Left ventricle myocardium inferior (tissue), 1 donor: ENCODE data around the gene SULF2. TPM values are rescaled to one million over a fixed set of nuclear protein-coding genes. Genes with fewer than 3 reads are reported as not detected.
A peak's percentile ranks its signal among the peaks of the same experiment; 100 is the strongest.

Experiments used
- DNase-seq: peaks from one replicate; pipeline ENCODE4 v3.0.0-alpha.2; 2020
- H3K27ac ChIP-seq: fragments of 200-600 bp; replicated peaks from 2 replicates; pipeline ENCODE4 v1.8.0; 2021
- H3K27me3 ChIP-seq: fragments of 200-600 bp; 2 replicates; pipeline ENCODE4 v1.8.0; 2021; ENCODE audit warnings: low read depth
- H3K36me3 ChIP-seq: fragments of 200-600 bp; 2 replicates; pipeline ENCODE4 v1.8.0; 2021
- H3K4me1 ChIP-seq: fragments of 200-600 bp; 2 replicates; pipeline ENCODE4 v1.8.0; 2021
- H3K4me3 ChIP-seq: fragments of 200-600 bp; 2 replicates; pipeline ENCODE4 v1.8.0; 2021; ENCODE audit warnings: mild to moderate bottlenecking, moderate library complexity
- H3K9me3 ChIP-seq: fragments of 200-600 bp; replicated peaks from 2 replicates; pipeline ENCODE4 v1.8.0; 2021
- intact Hi-C: fragments of 100-400 bp; cut with micrococcal nuclease; formaldehyde crosslinking; loops from one replicate; pipeline ENCODE4 v1.11.0; 2022
- total RNA-seq: library from RNA; stranded (reverse); fragmentation: NEBNext Ultra II Directional; extraction: Animal tissue kit (Norgen Biotek cat#: 25700); gene quantifications from one replicate; pipeline ENCODE4 v1.2.1, GENCODE V29; 2021
- TF ChIP-seq, protein P1 (sequence below): fragments of 200-600 bp; IDR thresholded peaks from 2 replicates; pipeline ENCODE4 v1.8.0; 2021; ENCODE audit warnings: antibody characterized with exemption, mild to moderate bottlenecking, borderline replicate concordance
- donor health status: DM: no; HTN: yes; CAD: no; lungs with severe emphysema.

Gene SULF2
- total RNA-seq, 1 donor from 2014 or later: 40.7 TPM

GRCh38 chr20:47748069-47748468 is 37.2 kb downstream of the SULF2 start:
- H3K36me3 ChIP-seq: peaks cover 6% of the 10 kb centered on the region
- intact Hi-C loops: no loop called here
- peaks cover 28% of the 10 kb centered on the region for H3K4me1 ChIP-seq
- DNase-seq: no peak
- no peak overlapping the region for H3K4me3 ChIP-seq
- peak overlapping the region; percentile 74 for H3K27ac ChIP-seq
- TF ChIP-seq, protein P1, sequence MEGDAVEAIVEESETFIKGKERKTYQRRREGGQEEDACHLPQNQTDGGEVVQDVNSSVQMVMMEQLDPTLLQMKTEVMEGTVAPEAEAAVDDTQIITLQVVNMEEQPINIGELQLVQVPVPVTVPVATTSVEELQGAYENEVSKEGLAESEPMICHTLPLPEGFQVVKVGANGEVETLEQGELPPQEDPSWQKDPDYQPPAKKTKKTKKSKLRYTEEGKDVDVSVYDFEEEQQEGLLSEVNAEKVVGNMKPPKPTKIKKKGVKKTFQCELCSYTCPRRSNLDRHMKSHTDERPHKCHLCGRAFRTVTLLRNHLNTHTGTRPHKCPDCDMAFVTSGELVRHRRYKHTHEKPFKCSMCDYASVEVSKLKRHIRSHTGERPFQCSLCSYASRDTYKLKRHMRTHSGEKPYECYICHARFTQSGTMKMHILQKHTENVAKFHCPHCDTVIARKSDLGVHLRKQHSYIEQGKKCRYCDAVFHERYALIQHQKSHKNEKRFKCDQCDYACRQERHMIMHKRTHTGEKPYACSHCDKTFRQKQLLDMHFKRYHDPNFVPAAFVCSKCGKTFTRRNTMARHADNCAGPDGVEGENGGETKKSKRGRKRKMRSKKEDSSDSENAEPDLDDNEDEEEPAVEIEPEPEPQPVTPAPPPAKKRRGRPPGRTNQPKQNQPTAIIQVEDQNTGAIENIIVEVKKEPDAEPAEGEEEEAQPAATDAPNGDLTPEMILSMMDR: no peak
- no peaks in the 10 kb centered on the region for H3K27me3 ChIP-seq
- H3K9me3 ChIP-seq: no peaks in the 10 kb centered on the region

DNA sequence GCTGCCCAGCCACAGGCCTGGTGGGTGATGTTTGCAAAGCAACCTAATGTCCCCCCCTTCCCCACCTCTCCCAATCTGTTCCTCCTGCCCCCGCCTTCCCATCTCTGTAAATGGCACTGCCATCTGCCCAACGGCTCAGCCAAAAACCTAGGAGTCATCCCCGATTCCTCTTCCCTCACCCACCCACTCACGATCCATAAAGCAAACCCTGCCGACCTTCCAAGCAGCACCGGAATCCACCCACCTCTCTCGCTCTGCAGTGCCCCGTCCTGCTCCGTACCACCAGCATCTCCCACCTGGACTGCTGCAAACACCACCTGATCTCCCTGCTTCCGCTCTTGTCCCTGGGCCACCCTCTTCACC is 37.6 kb downstream of the SULF2 start:
- H3K9me3 ChIP-seq: no peaks in the 10 kb centered on the region
- intact Hi-C loops: no loop called here
- H3K27ac ChIP-seq: no peak overlapping the region
- H3K36me3 ChIP-seq: peaks cover 6% of the 10 kb centered on the region
- DNase-seq: no peak
- H3K4me1 ChIP-seq: peaks cover 28% of the 10 kb centered on the region
- H3K27me3 ChIP-seq: no peaks in the 10 kb centered on the region
- TF ChIP-seq, protein P1: no peak
- H3K4me3 ChIP-seq: no peak overlapping the region

DNA sequence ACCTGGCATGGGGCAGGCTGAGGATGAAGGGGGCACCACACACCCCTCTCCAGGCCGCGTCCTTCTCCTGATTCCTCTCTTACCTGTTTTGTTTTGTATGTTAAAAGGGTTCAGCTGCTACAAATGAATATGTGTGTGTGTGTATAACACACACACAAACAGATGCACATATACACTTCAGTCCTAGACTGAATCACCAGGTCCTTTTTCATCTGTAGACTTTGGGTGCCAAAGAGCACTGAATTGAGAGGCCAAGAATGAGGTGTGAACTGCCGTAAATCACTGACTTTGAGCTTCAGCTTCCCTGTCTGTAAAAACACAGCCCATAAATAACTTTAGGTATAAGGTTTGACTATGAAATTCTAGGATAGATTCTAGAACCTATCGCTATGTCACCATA is 40.5 kb downstream of the SULF2 start:
- Histone ChIP-seq H3K4me1 (peaks cover 38% of the 10 kb centered on the region), H3K27me3 (no peaks in the 10 kb centered on the region), H3K9me3 (no peaks in the 10 kb centered on the region), H3K27ac (no peak overlapping the region), H3K36me3 (no peaks in the 10 kb centered on the region), H3K4me3 (no peak overlapping the region)
- DNase-seq: no peak
- intact Hi-C loops: no loop called here
- TF ChIP-seq, protein P1: no peak

GRCh38 chr20:47743671-47744070 is 41.6 kb downstream of the SULF2 start:
- no peak for DNase-seq

DNA sequence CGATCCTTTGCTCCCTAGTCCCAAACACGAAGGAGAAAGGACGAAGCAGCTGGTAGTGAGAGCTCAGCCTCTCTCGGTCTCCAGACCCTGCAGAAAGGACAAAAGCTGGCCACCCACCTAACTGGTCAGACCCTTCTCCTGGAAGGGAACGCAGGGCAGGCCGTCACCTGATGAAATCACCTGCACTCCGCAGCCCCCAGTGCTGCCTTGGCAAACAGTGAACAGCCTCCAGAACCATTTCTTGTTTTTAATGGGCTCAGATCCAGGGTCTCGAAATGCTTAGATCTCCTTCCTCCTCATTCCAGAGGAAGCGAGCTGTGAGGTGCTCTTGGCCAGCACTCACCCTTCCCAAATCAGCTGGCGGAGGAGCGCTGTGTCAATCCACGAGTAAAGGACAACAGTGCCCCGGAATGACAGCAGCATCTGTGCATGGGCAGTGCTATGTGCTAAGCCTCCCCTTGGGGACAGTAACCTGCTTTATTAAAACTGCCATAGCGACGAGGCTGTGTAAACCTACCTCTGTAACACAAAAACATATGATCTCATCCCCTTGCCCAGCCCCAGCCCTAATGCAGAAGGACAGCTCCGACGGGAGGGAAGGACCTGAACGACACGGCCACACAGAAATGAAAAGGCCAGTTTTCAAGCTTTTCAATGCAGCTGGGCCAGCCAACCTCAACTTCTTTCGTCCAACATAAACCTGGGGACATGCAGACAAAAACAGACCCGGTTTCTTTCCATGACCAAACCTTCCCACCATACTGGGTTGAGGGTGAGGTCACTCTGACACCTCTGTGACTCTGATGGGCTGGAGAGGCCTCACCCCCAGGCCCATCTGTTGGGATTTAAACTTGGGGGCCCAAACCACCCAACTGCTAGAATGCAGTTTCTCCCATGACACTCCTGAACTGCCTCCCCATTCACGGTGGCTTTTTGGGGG is 43.3 kb downstream of the SULF2 start:
- H3K4me3 ChIP-seq: no peak overlapping the region
- intact Hi-C loops: no loop called here
- H3K27ac ChIP-seq: no peak overlapping the region
- no peak for DNase-seq
- H3K9me3 ChIP-seq: no peaks in the 10 kb centered on the region
- no peaks in the 10 kb centered on the region for H3K27me3 ChIP-seq
- TF ChIP-seq, protein P1: no peak
- no peaks in the 10 kb centered on the region for H3K36me3 ChIP-seq
- peaks cover 14% of the 10 kb centered on the region for H3K4me1 ChIP-seq

More at GRCh38 chr20:47743671-47744070, 41.6 kb downstream of the SULF2 start:
- Histone ChIP-seq H3K4me3 (no peak overlapping the region), H3K4me1 (peaks cover 27% of the 10 kb centered on the region), H3K27me3 (no peaks in the 10 kb centered on the region), H3K9me3 (no peaks in the 10 kb centered on the region), H3K27ac (no peak overlapping the region), H3K36me3 (no peaks in the 10 kb centered on the region)
- intact Hi-C loops: no loop called here
- TF ChIP-seq, protein P1: no peak
